ENCODE measurements around the gene HNRNPLL. TPM values are rescaled to one million over a fixed set of nuclear protein-coding genes. Genes with fewer than 3 reads are reported as not detected.

Gene HNRNPLL
- total RNA-seq, 1 experiment from 2014 or later = 43.2 TPM

GRCh38 chr2:38574278-38574677, 28.4 kb downstream of the HNRNPLL start:
- no peak overlapping the region for H3K27ac ChIP-seq (ENCODE audit: low read depth, low read length)
- intact Hi-C loops (cut with micrococcal nuclease) = no loop called here
- H3K4me3 ChIP-seq (replicated peaks in 1 of 2; ENCODE audit: low read depth in 1 of 2, low read length in 2 of 2) = no peak overlapping the region
- no peaks in the 10 kb centered on the region for H3K9me2 ChIP-seq (ENCODE audit: insufficient read depth)
- H3K9ac ChIP-seq (ENCODE audit: low read length) = no peak overlapping the region
- no peaks in the 10 kb centered on the region for H3K9me3 ChIP-seq (ENCODE audit: control insufficient read depth in 1 of 2, insufficient read depth in 1 of 2, low read depth in 1 of 2, low read length in 2 of 2)
- ATAC-seq = no peak
- no TSS peak for BruUV-seq (replicated peaks)
- H3K27me3 ChIP-seq (ENCODE audit: insufficient read depth, low read length) = no peaks in the 10 kb centered on the region
- ChIA-PET RAD21 (ENCODE audit: low non-redundant PET in 1 of 2, low total read pairs in 2 of 2, uncharacterized antibody in 2 of 2, unreplicated experiment in 2 of 2) (no interaction called here), CTCF (no interaction called here), POLR2A (interaction anchor here (0.9 to 1.1 kb wide), 2 partner anchors 9 to 177 kb away, joined by 3 read pairs; partner anchors contain the start of gene SRSF7)
- H3K36me3 ChIP-seq (ENCODE audit: control insufficient read depth in 1 of 2, insufficient read depth in 2 of 2, low read length in 2 of 2) = peaks cover 0 to 9% of the 10 kb centered on the region in 2 experiments; a peak in 3 of 4 replicates
- no peak for TF ChIP-seq ZNF274 (IDR thresholded peaks at IDR 0.05; ENCODE audit: low read depth, low read length)
- no peaks in the 10 kb centered on the region for H4K20me1 ChIP-seq (ENCODE audit: insufficient read depth)
- H3K79me2 ChIP-seq (ENCODE audit: insufficient read depth, low read length) = no peaks in the 10 kb centered on the region
- peaks cover 4 to 6% of the 10 kb centered on the region in 2 experiments; a peak in 3 of 4 replicates for H3K4me1 ChIP-seq (ENCODE audit: control insufficient read depth in 1 of 2, insufficient read depth in 2 of 2, low read length in 2 of 2)
- H2AFZ ChIP-seq (ENCODE audit: low read depth, low read length, poor library complexity, severe bottlenecking) = no peak overlapping the region
- no peak overlapping the region for H3K4me2 ChIP-seq (ENCODE audit: low read length)
- DNase-seq (ENCODE audit: low read depth, low spot score) = no peak

DNA sequence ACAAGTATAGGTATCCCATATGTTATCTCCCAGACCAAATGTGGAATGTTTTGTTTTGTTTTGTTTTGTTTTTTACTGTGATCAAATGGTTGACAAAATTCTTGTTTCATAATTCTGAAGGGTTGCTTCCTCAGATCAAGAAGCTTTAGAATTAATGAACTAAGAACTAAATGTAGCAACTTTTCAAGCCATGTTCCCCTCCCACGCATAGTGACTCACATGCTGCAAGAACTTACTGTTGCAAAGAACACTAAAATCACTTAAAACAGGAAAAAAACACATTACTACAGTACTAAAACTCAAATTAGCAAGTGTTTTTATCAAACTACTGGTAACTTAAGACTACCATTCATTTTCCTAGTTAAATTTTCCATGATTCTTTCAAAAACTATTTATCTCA, 30.6 kb downstream of the HNRNPLL start:
- Histone ChIP-seq H3K9me2 (ENCODE audit: insufficient read depth) (no peaks in the 10 kb centered on the region), H3K4me3 (replicated peaks in 1 of 2; ENCODE audit: low read depth in 1 of 2, low read length in 2 of 2) (no peak overlapping the region), H3K4me2 (ENCODE audit: low read length) (no peak overlapping the region), H3K9ac (ENCODE audit: low read length) (no peak overlapping the region), H3K4me1 (ENCODE audit: control insufficient read depth in 1 of 2, insufficient read depth in 2 of 2, low read length in 2 of 2) (no peaks in the 10 kb centered on the region), H3K36me3 (ENCODE audit: control insufficient read depth in 1 of 2, insufficient read depth in 2 of 2, low read length in 2 of 2) (peaks cover 12 to 14% of the 10 kb centered on the region in 2 experiments), H2AFZ (ENCODE audit: low read depth, low read length, poor library complexity, severe bottlenecking) (no peak overlapping the region), H3K9me3 (ENCODE audit: control insufficient read depth in 1 of 2, insufficient read depth in 1 of 2, low read depth in 1 of 2, low read length in 2 of 2) (no peaks in the 10 kb centered on the region), H4K20me1 (ENCODE audit: insufficient read depth) (no peaks in the 10 kb centered on the region), H3K79me2 (ENCODE audit: insufficient read depth, low read length) (no peaks in the 10 kb centered on the region), H3K27me3 (ENCODE audit: insufficient read depth, low read length) (no peaks in the 10 kb centered on the region), H3K27ac (ENCODE audit: low read depth, low read length) (no peak overlapping the region)
- TF ChIP-seq CEBPB (IDR thresholded peaks at IDR 0.05; ENCODE audit: low read depth) (no peak), ATF3 (IDR thresholded peaks at IDR 0.05) (no peak), FOSL1 (IDR thresholded peaks at IDR 0.05; ENCODE audit: low read depth) (no peak), ZFX (IDR thresholded peaks at IDR 0.05) (no peak), CTCF (IDR thresholded peaks at IDR 0.05 in 2 of 3, conservative IDR thresholded peaks at IDR 0.05 in 1 of 3; ENCODE audit: borderline replicate concordance in 1 of 3, insufficient read depth in 1 of 3, low read depth in 2 of 3, low read length in 2 of 3) (no peak), ZBTB33 (IDR thresholded peaks at IDR 0.05; ENCODE audit: extremely low read depth, insufficient replicate concordance, low read length) (no peak), EZH2 (IDR thresholded peaks at IDR 0.05) (no peak), SRF (IDR thresholded peaks at IDR 0.05; ENCODE audit: low read depth) (no peak), JUND (IDR thresholded peaks at IDR 0.05) (no peak)
- ChIA-PET RAD21 (ENCODE audit: low non-redundant PET in 1 of 2, low total read pairs in 2 of 2, uncharacterized antibody in 2 of 2, unreplicated experiment in 2 of 2) (no interaction called here), POLR2A (interaction anchor here (1.7 kb wide), 1 partner anchor 179 kb away, joined by 6 read pairs; the partner anchor contains the start of gene SRSF7), CTCF (no interaction called here)
- no TSS peak for BruUV-seq (replicated peaks)
- intact Hi-C loops (cut with micrococcal nuclease) = no loop called here
- ATAC-seq (no peak), DNase-seq (ENCODE audit: low read depth, low spot score) (no peak)
